ENCODE data around the gene GAB2. TPM values are rescaled to one million over a fixed set of nuclear protein-coding genes. Genes with fewer than 3 reads are reported as not detected.
A peak's percentile ranks its signal among the peaks of the same experiment; 100 is the strongest.

Gene GAB2
- total RNA-seq, 1 experiment from 2014 or later, result 3.3 TPM

GRCh38 chr11:78365381-78365792, 52.2 kb downstream of the GAB2 start:
- Mint-ChIP-seq H3K27ac (peak overlapping the region; percentile 86 to 97 (median 96)), H3K9me3 (no peaks in the 10 kb centered on the region), H3K4me3 (no peak overlapping the region), H3K36me3 (ENCODE audit: insufficient read depth in 1 of 3, low read depth in 3 of 3) (no peaks in the 10 kb centered on the region), H3K4me1 (peaks cover 32 to 36% of the 10 kb centered on the region in 2 experiments), H3K27me3 (ENCODE audit: low read depth) (no peaks in the 10 kb centered on the region)
- H3K27me3 ChIP-seq (ENCODE audit: insufficient read depth, low read length), result no peaks in the 10 kb centered on the region
- H3K79me1 ChIP-seq (ENCODE audit: insufficient read depth, low read depth, low read length, poor library complexity, severe bottlenecking), result no peaks in the 10 kb centered on the region
- peak overlapping the region; percentile 61 for H2BK120ac ChIP-seq (ENCODE audit: low read depth, low read length, poor library complexity, severe bottlenecking)
- H2BK12ac ChIP-seq (ENCODE audit: insufficient read length, low read depth, low read length), result peak overlapping the region; percentile 95
- H3K27ac ChIP-seq (ENCODE audit: insufficient read length, low read depth, low read length), result peak overlapping the region; percentile 20
- H3K9me3 ChIP-seq (ENCODE audit: control insufficient read depth, low read depth, low read length), result no peaks in the 10 kb centered on the region
- no peaks in the 10 kb centered on the region for H3K79me2 ChIP-seq (ENCODE audit: insufficient read depth, low read length)
- no peak overlapping the region for H3T11ph ChIP-seq (ENCODE audit: low read length)
- no peak overlapping the region for H4K8ac ChIP-seq (replicated peaks; ENCODE audit: insufficient read length, low read depth, low read length)
- no peak overlapping the region for H2BK15ac ChIP-seq (ENCODE audit: low read depth, low read length)
- H2BK20ac ChIP-seq (ENCODE audit: low read depth, low read length, poor library complexity, severe bottlenecking), result no peak overlapping the region
- no peak overlapping the region for H2BK5ac ChIP-seq (ENCODE audit: insufficient read length, low read length)
- H2AFZ ChIP-seq (ENCODE audit: low read length), result no peak overlapping the region
- no peak overlapping the region for H4K91ac ChIP-seq (ENCODE audit: insufficient read length, low read depth, low read length)
- DNase-seq, result peak; percentile 86
- H3K4ac ChIP-seq (ENCODE audit: low read depth, low read length), result no peak overlapping the region
- peak overlapping the region; percentile 13 for H3K4me2 ChIP-seq (ENCODE audit: insufficient read depth, insufficient read length, low read length)
- no peak overlapping the region for H2AK5ac ChIP-seq (ENCODE audit: insufficient read length, low read length)
- peaks cover 3% of the 10 kb centered on the region for H3K23me2 ChIP-seq (ENCODE audit: insufficient read length, low read depth, low read length, poor library complexity, severe bottlenecking)
- no peak overlapping the region for H3K23ac ChIP-seq (ENCODE audit: insufficient read length, low read depth, low read length)
- H3K14ac ChIP-seq (ENCODE audit: insufficient read depth, low read length), result peak overlapping the region; percentile 63; the same call in 1 of the 2 replicates
- no peaks in the 10 kb centered on the region for H4K20me1 ChIP-seq (ENCODE audit: control insufficient read depth, insufficient read depth, insufficient read length)
- H4K5ac ChIP-seq (ENCODE audit: insufficient read length, low read depth, low read length), result no peak overlapping the region
- H3K4me1 ChIP-seq (ENCODE audit: insufficient read depth, low read length), result peaks cover 9% of the 10 kb centered on the region; the same call in 1 of the 2 replicates
- no peak overlapping the region for H3K56ac ChIP-seq (ENCODE audit: insufficient read length, low read depth, low read length)
- no peak overlapping the region for H3K9ac ChIP-seq (ENCODE audit: extremely low read depth, insufficient read length, low read length)
- no CpG with 5 or more reads among the region's 2 CpGs for WGBS (ENCODE audit: extremely low coverage, insufficient read length, low lambda C conversion rate)
- no peak overlapping the region for H3K18ac ChIP-seq (ENCODE audit: insufficient read length, low read depth, low read length)
- no peak for TF ChIP-seq CTCF (conservative IDR thresholded peaks at IDR 0.05)

Data from H9 (cell line).